ENCODE data around the gene SPTLC1.

DNA sequence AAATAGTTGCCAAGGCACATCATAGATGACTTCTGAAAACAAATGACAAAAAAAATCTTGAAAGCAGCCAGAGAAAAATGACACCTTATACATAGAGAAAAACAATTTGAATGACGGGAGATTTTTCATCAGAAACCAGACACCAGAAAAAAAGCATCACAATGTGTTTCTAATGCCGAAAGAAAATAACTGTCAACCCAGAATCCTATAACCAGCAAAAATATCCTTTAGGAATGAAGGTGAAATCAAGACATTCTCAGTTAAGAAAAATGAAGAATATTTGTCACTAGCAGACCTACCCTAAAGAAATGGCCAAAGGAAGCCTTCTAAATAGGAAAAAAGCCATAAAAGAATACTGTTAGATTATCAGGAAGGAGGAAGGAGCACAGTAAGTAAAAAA is 54.0 kb downstream of the SPTLC1 start:
- TF ChIP-seq, protein P1, sequence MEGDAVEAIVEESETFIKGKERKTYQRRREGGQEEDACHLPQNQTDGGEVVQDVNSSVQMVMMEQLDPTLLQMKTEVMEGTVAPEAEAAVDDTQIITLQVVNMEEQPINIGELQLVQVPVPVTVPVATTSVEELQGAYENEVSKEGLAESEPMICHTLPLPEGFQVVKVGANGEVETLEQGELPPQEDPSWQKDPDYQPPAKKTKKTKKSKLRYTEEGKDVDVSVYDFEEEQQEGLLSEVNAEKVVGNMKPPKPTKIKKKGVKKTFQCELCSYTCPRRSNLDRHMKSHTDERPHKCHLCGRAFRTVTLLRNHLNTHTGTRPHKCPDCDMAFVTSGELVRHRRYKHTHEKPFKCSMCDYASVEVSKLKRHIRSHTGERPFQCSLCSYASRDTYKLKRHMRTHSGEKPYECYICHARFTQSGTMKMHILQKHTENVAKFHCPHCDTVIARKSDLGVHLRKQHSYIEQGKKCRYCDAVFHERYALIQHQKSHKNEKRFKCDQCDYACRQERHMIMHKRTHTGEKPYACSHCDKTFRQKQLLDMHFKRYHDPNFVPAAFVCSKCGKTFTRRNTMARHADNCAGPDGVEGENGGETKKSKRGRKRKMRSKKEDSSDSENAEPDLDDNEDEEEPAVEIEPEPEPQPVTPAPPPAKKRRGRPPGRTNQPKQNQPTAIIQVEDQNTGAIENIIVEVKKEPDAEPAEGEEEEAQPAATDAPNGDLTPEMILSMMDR (IDR thresholded peaks at IDR 0.05): no peak
- TF ChIP-seq, protein P2, sequence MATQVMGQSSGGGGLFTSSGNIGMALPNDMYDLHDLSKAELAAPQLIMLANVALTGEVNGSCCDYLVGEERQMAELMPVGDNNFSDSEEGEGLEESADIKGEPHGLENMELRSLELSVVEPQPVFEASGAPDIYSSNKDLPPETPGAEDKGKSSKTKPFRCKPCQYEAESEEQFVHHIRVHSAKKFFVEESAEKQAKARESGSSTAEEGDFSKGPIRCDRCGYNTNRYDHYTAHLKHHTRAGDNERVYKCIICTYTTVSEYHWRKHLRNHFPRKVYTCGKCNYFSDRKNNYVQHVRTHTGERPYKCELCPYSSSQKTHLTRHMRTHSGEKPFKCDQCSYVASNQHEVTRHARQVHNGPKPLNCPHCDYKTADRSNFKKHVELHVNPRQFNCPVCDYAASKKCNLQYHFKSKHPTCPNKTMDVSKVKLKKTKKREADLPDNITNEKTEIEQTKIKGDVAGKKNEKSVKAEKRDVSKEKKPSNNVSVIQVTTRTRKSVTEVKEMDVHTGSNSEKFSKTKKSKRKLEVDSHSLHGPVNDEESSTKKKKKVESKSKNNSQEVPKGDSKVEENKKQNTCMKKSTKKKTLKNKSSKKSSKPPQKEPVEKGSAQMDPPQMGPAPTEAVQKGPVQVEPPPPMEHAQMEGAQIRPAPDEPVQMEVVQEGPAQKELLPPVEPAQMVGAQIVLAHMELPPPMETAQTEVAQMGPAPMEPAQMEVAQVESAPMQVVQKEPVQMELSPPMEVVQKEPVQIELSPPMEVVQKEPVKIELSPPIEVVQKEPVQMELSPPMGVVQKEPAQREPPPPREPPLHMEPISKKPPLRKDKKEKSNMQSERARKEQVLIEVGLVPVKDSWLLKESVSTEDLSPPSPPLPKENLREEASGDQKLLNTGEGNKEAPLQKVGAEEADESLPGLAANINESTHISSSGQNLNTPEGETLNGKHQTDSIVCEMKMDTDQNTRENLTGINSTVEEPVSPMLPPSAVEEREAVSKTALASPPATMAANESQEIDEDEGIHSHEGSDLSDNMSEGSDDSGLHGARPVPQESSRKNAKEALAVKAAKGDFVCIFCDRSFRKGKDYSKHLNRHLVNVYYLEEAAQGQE (IDR thresholded peaks at IDR 0.05; ENCODE audit: insufficient read depth in 1 of 2, low read depth in 2 of 2, low read length in 1 of 2): no peak

Data from Panc1 (cell line).